ENCODE results near the gene CDKL2.

DNA sequence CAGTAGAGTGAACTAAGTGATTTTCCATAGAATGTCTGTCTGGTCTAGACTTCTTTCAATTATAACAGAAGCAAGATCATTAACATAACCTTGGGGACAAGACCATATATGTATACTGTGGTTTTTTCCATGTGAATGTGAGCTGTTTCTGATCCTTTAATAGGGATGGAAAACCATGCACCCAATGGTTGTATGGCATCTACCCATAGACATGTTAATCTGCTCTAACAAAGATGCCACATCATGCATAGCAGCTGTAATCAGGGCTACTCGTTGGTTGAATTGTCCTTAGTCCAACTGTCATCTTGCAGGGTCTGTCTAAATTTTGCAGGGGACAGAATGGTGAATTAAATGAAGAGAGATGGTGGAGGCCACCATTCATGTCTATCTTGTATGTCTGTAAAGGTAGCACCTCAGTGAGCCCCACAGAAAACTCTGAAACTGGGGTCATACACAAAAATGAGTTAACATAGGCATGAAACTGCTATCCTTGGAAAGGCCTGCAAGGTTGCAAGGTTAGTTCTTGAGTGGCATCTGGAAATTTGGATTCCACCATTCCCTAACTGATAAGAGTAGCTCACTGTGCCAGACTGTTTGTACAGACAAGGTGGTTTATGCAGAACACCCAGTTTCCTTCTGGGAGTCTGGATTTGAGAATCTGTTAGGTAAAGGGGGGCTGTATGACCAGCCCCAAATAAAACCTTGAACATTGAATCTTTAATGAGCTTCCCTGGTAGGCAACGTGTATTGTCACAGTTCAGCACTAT lies 99.6 kb downstream of the CDKL2 start:
- TF ChIP-seq CBX5 (IDR thresholded peaks at IDR 0.05; ENCODE audit: borderline replicate concordance, low read depth) (no peak), CHD2 (IDR thresholded peaks at IDR 0.05; ENCODE audit: low read depth, low read length) (no peak), ZNF146 (CRISPR knock-in tag; IDR thresholded peaks at IDR 0.05; ENCODE audit: unreplicated experiment) (no peak), ZC3H11A (IDR thresholded peaks at IDR 0.05; ENCODE audit: low read depth, low read length) (no peak)
- TF ChIP-seq, protein P1, sequence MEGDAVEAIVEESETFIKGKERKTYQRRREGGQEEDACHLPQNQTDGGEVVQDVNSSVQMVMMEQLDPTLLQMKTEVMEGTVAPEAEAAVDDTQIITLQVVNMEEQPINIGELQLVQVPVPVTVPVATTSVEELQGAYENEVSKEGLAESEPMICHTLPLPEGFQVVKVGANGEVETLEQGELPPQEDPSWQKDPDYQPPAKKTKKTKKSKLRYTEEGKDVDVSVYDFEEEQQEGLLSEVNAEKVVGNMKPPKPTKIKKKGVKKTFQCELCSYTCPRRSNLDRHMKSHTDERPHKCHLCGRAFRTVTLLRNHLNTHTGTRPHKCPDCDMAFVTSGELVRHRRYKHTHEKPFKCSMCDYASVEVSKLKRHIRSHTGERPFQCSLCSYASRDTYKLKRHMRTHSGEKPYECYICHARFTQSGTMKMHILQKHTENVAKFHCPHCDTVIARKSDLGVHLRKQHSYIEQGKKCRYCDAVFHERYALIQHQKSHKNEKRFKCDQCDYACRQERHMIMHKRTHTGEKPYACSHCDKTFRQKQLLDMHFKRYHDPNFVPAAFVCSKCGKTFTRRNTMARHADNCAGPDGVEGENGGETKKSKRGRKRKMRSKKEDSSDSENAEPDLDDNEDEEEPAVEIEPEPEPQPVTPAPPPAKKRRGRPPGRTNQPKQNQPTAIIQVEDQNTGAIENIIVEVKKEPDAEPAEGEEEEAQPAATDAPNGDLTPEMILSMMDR (IDR thresholded peaks at IDR 0.05 in 2 of 3, conservative IDR thresholded peaks at IDR 0.05 in 1 of 3; ENCODE audit: insufficient read depth in 2 of 3, low read depth in 1 of 3, low read length in 3 of 3), result no peak

All from K562 (cell line).